Fibroblast of skin of left biceps (primary cell): Measurements from ENCODE around the gene DMD.
"Not testable (repeated sequence)": the region's sequence is repeated elsewhere in the genome, so short reads cannot be mapped to it uniquely, and the experiment has no call there.

ENCODE experiments used
- DNase-seq, 2 experiments: peaks; one replicate each; pipeline ENCODE4 v3.0.0-alpha.2; 2013; ENCODE audit warnings: low read depth in 2 of 2

The DMD gene

DNA sequence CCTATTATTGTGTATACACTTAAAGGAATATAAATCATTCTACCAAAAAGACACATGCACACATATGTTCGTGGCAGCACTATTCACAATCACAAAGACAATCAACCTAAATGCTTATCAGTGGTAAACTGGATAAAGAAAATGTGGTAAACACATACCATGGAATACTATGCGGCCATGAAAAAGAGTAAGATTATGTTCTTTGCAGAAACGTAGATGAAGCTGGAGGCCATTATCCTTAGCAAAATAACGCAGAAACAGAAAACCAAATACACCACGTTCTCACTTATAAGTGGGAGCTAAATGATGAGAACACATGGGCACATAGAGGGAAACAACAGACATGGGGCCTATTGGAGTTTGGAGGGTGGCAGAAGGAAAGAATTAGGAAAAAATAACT is 593.2 kb downstream of the DMD start:
- DNase-seq: no peak

DNA sequence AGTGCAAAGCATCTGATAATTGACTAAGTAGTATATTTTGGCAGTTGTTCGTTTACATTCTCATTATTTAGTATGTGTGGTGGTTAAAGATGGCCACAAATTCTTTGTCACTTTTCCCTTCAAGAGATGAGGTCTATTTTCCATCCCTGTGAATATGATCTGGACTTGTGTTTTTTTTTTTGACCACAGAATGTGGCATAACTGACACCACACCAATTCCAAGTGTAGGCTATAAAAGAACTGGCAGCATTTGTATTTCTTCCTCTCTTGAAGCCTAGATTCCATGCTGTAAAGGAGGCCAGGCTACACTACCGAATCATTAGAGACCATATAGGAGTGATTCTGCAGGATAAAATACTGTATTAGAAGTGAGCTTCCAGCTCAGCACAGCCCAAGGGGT is 596.6 kb downstream of the DMD start:
- no peak for DNase-seq

GRCh38 chrX:32599156-32599555 is 612.2 kb downstream of the DMD start:
- DNase-seq: no peak

GRCh38 chrX:32598707-32599106 is 612.6 kb downstream of the DMD start:
- DNase-seq: no peak

GRCh38 chrX:32597777-32598176 is 613.6 kb downstream of the DMD start:
- no peak for DNase-seq

GRCh38 chrX:32592786-32593185 is 618.6 kb downstream of the DMD start:
- no peak for DNase-seq

DNA sequence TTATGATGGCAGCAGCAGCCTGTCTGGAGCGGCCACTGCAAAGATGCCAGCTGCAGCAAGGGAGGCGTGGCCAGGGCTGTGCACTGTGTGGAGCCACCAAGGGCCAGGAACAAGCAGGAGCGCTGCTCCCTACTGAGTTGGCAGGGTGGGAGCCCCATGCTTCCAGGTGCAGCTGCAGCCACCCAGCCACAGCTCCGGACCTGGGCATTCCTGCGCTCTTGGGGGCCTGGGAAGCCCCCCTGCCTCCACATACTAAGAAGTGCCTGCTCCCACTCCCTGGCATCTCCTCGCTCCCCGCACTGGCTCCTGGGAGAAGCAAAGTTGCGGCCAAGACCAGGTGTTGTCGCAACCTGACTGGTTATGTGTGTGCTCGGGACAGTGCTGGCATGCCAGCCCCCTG is 619.8 kb downstream of the DMD start:
- DNase-seq: no peak

GRCh38 chrX:32582729-32583128 is 628.6 kb downstream of the DMD start:
- DNase-seq: no peak

GRCh38 chrX:32576885-32577284 is 634.5 kb downstream of the DMD start:
- no peak for DNase-seq

DNA sequence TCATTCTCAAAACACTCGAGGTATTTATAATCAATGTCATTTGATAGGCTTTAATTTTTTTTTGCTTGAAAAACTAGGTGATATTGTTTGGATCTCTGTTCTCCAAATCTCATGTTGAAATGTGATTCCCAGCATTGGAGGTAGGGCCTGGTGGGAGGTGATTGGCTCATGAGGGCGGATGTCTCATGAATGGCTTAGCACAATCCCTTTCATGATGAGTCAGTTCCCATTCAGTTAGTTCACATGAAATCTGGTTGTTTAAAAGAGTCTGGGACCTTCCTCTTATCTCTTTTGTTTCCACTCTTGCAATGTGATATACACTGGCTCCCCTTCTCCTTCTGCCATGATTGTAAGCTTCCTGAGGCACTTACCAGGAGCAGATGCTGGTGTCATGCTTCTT is 638.7 kb downstream of the DMD start:
- no peak for DNase-seq

- DNase-seq: no peak
These were observed 639.8 kb downstream of the DMD start for GRCh38 chrX:32571579-32571978.

- no peak for DNase-seq
These were observed 649.1 kb downstream of the DMD start for GRCh38 chrX:32562261-32562660.

- no peak for DNase-seq
These were observed 666.2 kb downstream of the DMD start for GRCh38 chrX:32545101-32545500.

GRCh38 chrX:32538554-32538953 is 672.8 kb downstream of the DMD start:
- DNase-seq: no peak

DNA sequence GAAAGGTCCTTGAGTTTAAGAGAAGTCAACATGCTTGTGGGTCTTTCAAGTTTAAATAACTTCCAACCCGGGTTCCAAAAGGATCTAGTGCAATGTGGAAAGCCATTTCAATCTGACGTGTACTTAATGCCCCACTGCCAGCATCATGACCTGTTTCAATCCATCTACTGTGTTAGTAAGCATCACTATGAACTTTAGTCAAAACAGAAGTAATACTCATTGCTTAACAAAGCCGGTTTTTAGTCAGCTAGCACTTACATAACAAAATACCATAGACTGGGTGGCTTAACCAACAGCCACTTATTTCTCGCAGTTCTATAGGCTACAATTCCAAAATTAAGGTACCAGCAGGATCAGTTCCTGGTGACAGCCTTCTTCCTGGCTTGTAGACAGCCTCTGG is 677.5 kb downstream of the DMD start:
- DNase-seq: no peak

DNA sequence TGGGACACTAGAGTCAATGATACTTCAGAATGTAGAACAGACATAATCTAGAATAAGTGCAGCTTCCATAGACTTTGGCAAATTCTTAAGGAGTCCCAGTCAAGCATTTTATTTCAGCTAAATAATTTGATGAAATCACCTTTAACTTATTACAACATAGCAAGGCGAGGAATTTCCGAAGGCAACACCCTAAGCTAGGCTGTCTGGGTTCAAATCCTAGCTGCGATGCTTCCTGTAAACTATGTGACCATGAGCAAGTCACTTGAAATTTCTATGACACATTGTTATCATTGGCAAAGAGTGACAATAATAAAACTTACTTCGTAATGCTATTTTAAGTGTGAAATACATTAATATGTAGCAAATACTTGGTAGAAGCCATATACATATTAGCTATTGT is 679.1 kb downstream of the DMD start:
- no peak for DNase-seq

- peak; percentile 0 to 1 for DNase-seq
These were observed 680.4 kb downstream of the DMD start for GRCh38 chrX:32530802-32531403.

GRCh38 chrX:32528451-32528850 is 682.9 kb downstream of the DMD start:
- DNase-seq: not testable (repeated sequence)

- DNase-seq: no peak
These were observed 686.1 kb downstream of the DMD start for GRCh38 chrX:32525234-32525633.

- DNase-seq: no peak
These were observed 687.0 kb downstream of the DMD start for GRCh38 chrX:32524385-32524784.

GRCh38 chrX:32520789-32521188 is 690.6 kb downstream of the DMD start:
- no peak for DNase-seq

GRCh38 chrX:32514986-32515385 is 696.4 kb downstream of the DMD start:
- DNase-seq: no peak

DNA sequence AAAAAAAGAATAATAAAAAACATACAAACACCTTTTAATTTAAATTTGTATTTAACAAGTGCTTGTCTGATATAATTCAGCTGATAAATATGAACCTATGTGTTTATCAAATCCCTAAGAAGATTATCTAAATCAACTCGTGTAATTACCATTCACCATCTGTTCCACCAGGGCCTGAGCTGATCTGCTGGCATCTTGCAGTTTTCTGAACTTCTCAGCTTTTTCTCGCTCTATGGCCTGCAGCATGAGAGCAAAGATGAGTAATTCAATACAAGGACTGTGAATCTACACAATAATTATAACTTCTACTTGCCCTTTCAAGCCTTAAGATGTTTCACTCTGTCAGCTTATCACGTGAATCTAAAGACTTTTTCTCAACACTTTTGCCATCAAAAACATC is 709.7 kb downstream of the DMD start:
- DNase-seq: no peak

GRCh38 chrX:32496671-32497070 is 714.7 kb downstream of the DMD start:
- no peak for DNase-seq

- DNase-seq: no peak
These were observed 715.5 kb downstream of the DMD start for GRCh38 chrX:32495855-32496254.
